ENCODE measurements around the gene RASGEF1C. TPM values are rescaled to one million over a fixed set of nuclear protein-coding genes. Genes with fewer than 3 reads are reported as not detected.

RASGEF1C gene
- polyA plus RNA-seq, 6 donors from 2014 or later = not detected

GRCh38 chr5:180119031-180119902 is 89.7 kb downstream of the RASGEF1C start:
- no peak for DNase-seq
- Mint-ChIP-seq H3K4me1 (no peaks in the 10 kb centered on the region), H3K9me3 (no peaks in the 10 kb centered on the region), H3K27ac (no peak overlapping the region), H3K4me3 (no peak overlapping the region), H3K27me3 (peaks cover 9 to 30% (median 9%) of the 10 kb centered on the region in 3 donors), H3K36me3 (no peaks in the 10 kb centered on the region)
- ATAC-seq (ENCODE audit: low read depth in 2 of 2) = no peak

- no peaks in the 10 kb centered on the region for H3K9me3 Mint-ChIP-seq
- no peaks in the 10 kb centered on the region for H3K36me3 Mint-ChIP-seq
- H3K27ac Mint-ChIP-seq = no peak overlapping the region
- ATAC-seq (ENCODE audit: low read depth in 2 of 2) (no peak), DNase-seq (no peak)
- peaks cover 7 to 26% (median 8%) of the 10 kb centered on the region in 3 donors for H3K27me3 Mint-ChIP-seq
- H3K4me1 Mint-ChIP-seq = no peaks in the 10 kb centered on the region
- no peak overlapping the region for H3K4me3 Mint-ChIP-seq
These were observed 90.6 kb downstream of the RASGEF1C start for GRCh38 chr5:180118391-180118791.

- no peaks in the 10 kb centered on the region for H3K36me3 Mint-ChIP-seq
- H3K27ac Mint-ChIP-seq = no peak overlapping the region
- ATAC-seq (ENCODE audit: low read depth in 2 of 2) (no peak), DNase-seq (no peak)
- peaks cover 0 to 3% (median 0%) of the 10 kb centered on the region in 3 donors for H3K4me1 Mint-ChIP-seq
- H3K4me3 Mint-ChIP-seq = peak overlapping the region in 1 of 8 donors; percentile 47
- H3K27me3 Mint-ChIP-seq = peaks cover 0 to 17% (median 3%) of the 10 kb centered on the region in 3 donors
- H3K9me3 Mint-ChIP-seq = no peaks in the 10 kb centered on the region
These were observed 91.8 kb downstream of the RASGEF1C start for GRCh38 chr5:180117000-180117725.

GRCh38 chr5:180116077-180116999 is 92.7 kb downstream of the RASGEF1C start:
- no peak for ATAC-seq (ENCODE audit: low read depth in 2 of 2)
- Mint-ChIP-seq H3K27ac (no peak overlapping the region), H3K4me3 (no peak overlapping the region), H3K9me3 (no peaks in the 10 kb centered on the region), H3K36me3 (no peaks in the 10 kb centered on the region), H3K4me1 (peaks cover 0 to 3% (median 0%) of the 10 kb centered on the region in 3 donors), H3K27me3 (peaks cover 0 to 14% (median 0%) of the 10 kb centered on the region in 3 donors)
- no peak for DNase-seq

GRCh38 chr5:180115326-180116076 is 93.5 kb downstream of the RASGEF1C start:
- peak overlapping the region in 1 of 6 donors; percentile 22 for H3K27ac Mint-ChIP-seq

GRCh38 chr5:180114304-180115003 is 94.6 kb downstream of the RASGEF1C start:
- Mint-ChIP-seq H3K9me3 (peaks cover 0 to under 1% (median 0%) of the 10 kb centered on the region in 7 donors), H3K36me3 (no peaks in the 10 kb centered on the region), H3K4me3 (no peak overlapping the region), H3K4me1 (peaks cover 0 to 3% (median 0%) of the 10 kb centered on the region in 3 donors), H3K27ac (no peak overlapping the region), H3K27me3 (peaks cover 0 to 15% (median 0%) of the 10 kb centered on the region in 3 donors)
- ATAC-seq (ENCODE audit: low read depth in 2 of 2) = no peak
- DNase-seq = no peak

More at GRCh38 chr5:180115326-180116076, 93.5 kb downstream of the RASGEF1C start:
- H3K4me3 Mint-ChIP-seq = no peak overlapping the region
- no peak for ATAC-seq (ENCODE audit: low read depth in 2 of 2)
- no peak for DNase-seq
- H3K9me3 Mint-ChIP-seq = no peaks in the 10 kb centered on the region
- H3K4me1 Mint-ChIP-seq = peaks cover 0 to 3% (median 0%) of the 10 kb centered on the region in 3 donors
- peaks cover 0 to 16% (median 0%) of the 10 kb centered on the region in 3 donors for H3K27me3 Mint-ChIP-seq
- H3K36me3 Mint-ChIP-seq = no peaks in the 10 kb centered on the region

- Mint-ChIP-seq H3K4me1 (peaks cover 0 to 3% (median 0%) of the 10 kb centered on the region in 3 donors), H3K4me3 (no peak overlapping the region), H3K27me3 (peaks cover 0 to 18% (median 0%) of the 10 kb centered on the region in 3 donors), H3K27ac (no peak overlapping the region), H3K36me3 (peaks cover 0 to under 1% of the 10 kb centered on the region in 2 donors), H3K9me3 (peaks cover 0 to 2% (median 0%) of the 10 kb centered on the region in 7 donors)
- DNase-seq (no peak), ATAC-seq (ENCODE audit: low read depth in 2 of 2) (no peak)
These were observed 95.2 kb downstream of the RASGEF1C start for GRCh38 chr5:180113660-180114303.

- no peak for DNase-seq
- Mint-ChIP-seq H3K9me3 (peaks cover 0 to 13% (median 7%) of the 10 kb centered on the region in 7 donors), H3K27me3 (peaks cover 0 to 10% (median 0%) of the 10 kb centered on the region in 3 donors), H3K27ac (no peak overlapping the region), H3K4me3 (no peak overlapping the region), H3K4me1 (peaks cover 0 to 3% (median 0%) of the 10 kb centered on the region in 3 donors), H3K36me3 (peaks cover 4 to 8% of the 10 kb centered on the region in 2 donors)
- ATAC-seq (ENCODE audit: low read depth in 2 of 2) = no peak
These were observed 96.7 kb downstream of the RASGEF1C start for GRCh38 chr5:180112181-180112861.

- Mint-ChIP-seq H3K4me1 (peaks cover 0 to 3% (median 0%) of the 10 kb centered on the region in 3 donors), H3K27ac (no peak overlapping the region), H3K27me3 (peaks cover 0 to 16% (median 6%) of the 10 kb centered on the region in 3 donors), H3K4me3 (no peak overlapping the region), H3K36me3 (peaks cover 11 to 14% of the 10 kb centered on the region in 2 donors), H3K9me3 (peaks cover 6 to 21% (median 15%) of the 10 kb centered on the region in 7 donors)
- no peak for ATAC-seq (ENCODE audit: low read depth in 2 of 2)
- no peak for DNase-seq
These were observed 97.6 kb downstream of the RASGEF1C start for GRCh38 chr5:180111273-180112002.

- Mint-ChIP-seq H3K9me3 (peaks cover 9 to 29% (median 23%) of the 10 kb centered on the region in 7 donors), H3K4me3 (no peak overlapping the region), H3K27me3 (peaks cover 5 to 20% (median 9%) of the 10 kb centered on the region in 3 donors), H3K27ac (no peak overlapping the region), H3K4me1 (peaks cover 0 to 3% (median 0%) of the 10 kb centered on the region in 3 donors), H3K36me3 (peaks cover 13 to 19% of the 10 kb centered on the region in 2 donors)
- DNase-seq = no peak
- ATAC-seq (ENCODE audit: low read depth in 2 of 2) = no peak
These were observed 99.1 kb downstream of the RASGEF1C start for GRCh38 chr5:180109920-180110319.
